CD4-positive, alpha-beta memory T cell (primary cell): ENCODE results near the gene POLD4. TPM values are rescaled to one million over a fixed set of nuclear protein-coding genes. Genes with fewer than 3 reads are reported as not detected.

ENCODE experiments used
- polyA plus RNA-seq, 2 donors: library from polyadenylated mRNA; unstranded; fragments of 300-500 nt; fragmentation: Illumina TruSeq; gene quantifications; one replicate each; pipeline ENCODE4 v1.2.3, GENCODE V29; 2021
- total RNA-seq, 2 experiments: library from RNA; stranded (reverse); gene quantifications; one replicate each; pipeline ENCODE4 v1.2.3, GENCODE V29; 2021

Gene POLD4
- total and polyA plus RNA-seq, 4 experiments from 2014 or later, result 87.9 to 96.2 (median 92.5) TPM

Other genes starting within 250 kb of the POLD4 start
- gene KDM2A, start 234.3 kb downstream of the POLD4 start, total RNA-seq, result 100 to 1,000 TPM; 193 to 200 TPM
- gene KDM2A, start 234.3 kb downstream of the POLD4 start, polyA plus RNA-seq, result 10 to 100 TPM; 14.0 to 17.3 TPM
- 100 to 1,000 TPM; 299 to 310 TPM for gene GRK2, start 87.1 kb downstream of the POLD4 start, total RNA-seq
- gene GRK2, start 87.1 kb downstream of the POLD4 start, polyA plus RNA-seq, result 10 to 100 TPM; 12.8 to 63.7 TPM
- gene ANKRD13D, start 64.2 kb downstream of the POLD4 start, total RNA-seq, result 100 to 1,000 TPM; 244 to 247 TPM
- gene ANKRD13D, start 64.2 kb downstream of the POLD4 start, polyA plus RNA-seq, result 10 to 100 TPM; 12.0 to 31.3 TPM
- gene SSH3, start 50.0 kb downstream of the POLD4 start, total RNA-seq, result 10 to 100 TPM; 22.5 to 26.3 TPM
- 1 to 10 TPM in 1 of 2 donors, under 1 TPM in 1; 0.79 to 6.5 TPM for gene SSH3, start 50.0 kb downstream of the POLD4 start, polyA plus RNA-seq
- 1 to 10 TPM; 5.4 to 6.4 TPM for gene CLCF1, start 20.1 kb upstream of the POLD4 start, total RNA-seq
- gene CLCF1, start 20.1 kb upstream of the POLD4 start, polyA plus RNA-seq, result 1 to 10 TPM in 1 of 2 donors, under 1 TPM in 1; 0.45 to 4.4 TPM
- 10 to 100 TPM; 51.8 to 55.9 TPM for gene RAD9A, start 38.4 kb upstream of the POLD4 start, total RNA-seq
- 1 to 10 TPM; 6.7 to 8.3 TPM for gene RAD9A, start 38.4 kb upstream of the POLD4 start, polyA plus RNA-seq
- gene PPP1CA, start 48.3 kb upstream of the POLD4 start, total RNA-seq, result 100 to 1,000 TPM; 159 to 161 TPM
- gene PPP1CA, start 48.3 kb upstream of the POLD4 start, polyA plus RNA-seq, result 100 to 1,000 TPM; 474 to 774 TPM
- gene TBC1D10C, start 50.5 kb upstream of the POLD4 start, total RNA-seq, result 100 to 1,000 TPM; 371 to 382 TPM
- 100 to 1,000 TPM; 316 to 331 TPM for gene TBC1D10C, start 50.5 kb upstream of the POLD4 start, polyA plus RNA-seq
- 1 to 10 TPM; 2.3 to 3.3 TPM for gene CARNS1, start 62.1 kb upstream of the POLD4 start, total RNA-seq
- under 1 TPM; 0.45 to 0.81 TPM for gene CARNS1, start 62.1 kb upstream of the POLD4 start, polyA plus RNA-seq
- 10 to 100 TPM; 78.1 to 79.9 TPM for gene RPS6KB2, start 74.9 kb upstream of the POLD4 start, total RNA-seq
- gene RPS6KB2, start 74.9 kb upstream of the POLD4 start, polyA plus RNA-seq, result 10 to 100 TPM; 55.2 to 58.3 TPM
- 100 to 1,000 TPM; 208 to 228 TPM for gene PTPRCAP, start 84.1 kb upstream of the POLD4 start, total RNA-seq
- 100 to 1,000 TPM; 613 TPM for gene PTPRCAP, start 84.1 kb upstream of the POLD4 start, polyA plus RNA-seq
- 10 to 100 TPM; 22.7 to 23.2 TPM for gene CORO1B, start 89.9 kb upstream of the POLD4 start, total RNA-seq
- gene CORO1B, start 89.9 kb upstream of the POLD4 start, polyA plus RNA-seq, result 10 to 100 TPM; 79.1 to 92.2 TPM
- not detected for gene GPR152, start 99.2 kb upstream of the POLD4 start, total RNA-seq
- gene GPR152, start 99.2 kb upstream of the POLD4 start, polyA plus RNA-seq, result 1 to 10 TPM in 1 of 2 donors, under 1 TPM in 1; 0.35 to 1.7 TPM
- 1 to 10 TPM; 1.4 to 2.3 TPM for gene CABP4, start 101.8 kb upstream of the POLD4 start, total RNA-seq
- gene CABP4, start 101.8 kb upstream of the POLD4 start, polyA plus RNA-seq, result under 1 TPM; 0.27 to 0.84 TPM
- gene TMEM134, start 115.7 kb upstream of the POLD4 start, total RNA-seq, result 10 to 100 TPM; 90.1 to 99.1 TPM
- gene TMEM134, start 115.7 kb upstream of the POLD4 start, polyA plus RNA-seq, result 100 to 1,000 TPM; 152 to 162 TPM
- 100 to 1,000 TPM; 131 to 132 TPM for gene AIP, start 129.5 kb upstream of the POLD4 start, total RNA-seq
- gene AIP, start 129.5 kb upstream of the POLD4 start, polyA plus RNA-seq, result 100 to 1,000 TPM; 152 to 185 TPM
- 100 to 1,000 TPM; 137 to 143 TPM for gene PITPNM1, start 151.8 kb upstream of the POLD4 start, total RNA-seq
- 10 to 100 TPM; 15.0 to 43.6 TPM for gene PITPNM1, start 151.8 kb upstream of the POLD4 start, polyA plus RNA-seq
- 10 to 100 TPM; 85.8 to 86.0 TPM for gene CDK2AP2, start 154.6 kb upstream of the POLD4 start, total RNA-seq
- gene CDK2AP2, start 154.6 kb upstream of the POLD4 start, polyA plus RNA-seq, result 100 to 1,000 TPM in 1 of 2 donors, 10 to 100 TPM in 1; 83.3 to 152 TPM
- not detected for gene CABP2, start 169.9 kb upstream of the POLD4 start, total RNA-seq
- not detected for gene CABP2, start 169.9 kb upstream of the POLD4 start, polyA plus RNA-seq
- 100 to 1,000 TPM; 134 to 143 TPM for gene GSTP1, start 230.3 kb upstream of the POLD4 start, total RNA-seq
- 100 to 1,000 TPM; 236 to 245 TPM for gene GSTP1, start 230.3 kb upstream of the POLD4 start, polyA plus RNA-seq